OCI-LY1 (cell line): Measurements from ENCODE around the gene ULK4.

Experiments used
- H2AFZ ChIP-seq: fragments of 200-600 bp; sonication (generic), shearing (Covaris generic); 2 replicates; pipeline ENCODE4 v1.6.0; 2014; ENCODE audit warnings: antibody characterized with exemption, mild to moderate bottlenecking, low read length
- H3F3A ChIP-seq: fragments of 200-600 bp; sonication (generic), shearing (Covaris generic); 2 replicates; pipeline ENCODE4 v1.6.0; 2014; ENCODE audit warnings: mild to moderate bottlenecking, antibody characterized with exemption, low read length, moderate library complexity; ENCODE audit not compliant: insufficient read depth
- H3K27ac ChIP-seq: fragments of 200-600 bp; sonication (generic); 2 replicates; pipeline ENCODE4 v1.5.1; 2014; ENCODE audit warnings: low read length, mixed run types, mild to moderate bottlenecking, low read depth; ENCODE audit not compliant: poor library complexity, severe bottlenecking
- H3K27me3 ChIP-seq: fragments of 200-600 bp; sonication (generic); 2 replicates; pipeline ENCODE4 v1.6.0; 2014; ENCODE audit warnings: antibody characterized with exemption, mild to moderate bottlenecking, low read length, moderate library complexity; ENCODE audit not compliant: insufficient read depth
- H3K36me3 ChIP-seq: fragments of 200-600 bp; sonication (generic); 2 replicates; pipeline ENCODE4 v1.6.1; 2014; ENCODE audit warnings: mild to moderate bottlenecking, antibody characterized with exemption, low read length, moderate library complexity, mixed read lengths; ENCODE audit not compliant: insufficient read depth
- H3K4me1 ChIP-seq: fragments of 200-600 bp; sonication (generic); 2 replicates; pipeline ENCODE4 v1.5.1; 2014; ENCODE audit warnings: mild to moderate bottlenecking, low read length, moderate library complexity; ENCODE audit not compliant: insufficient read depth, severe bottlenecking
- H3K4me2 ChIP-seq: fragments of 200-600 bp; sonication (generic), shearing (Covaris generic); 2 replicates; pipeline ENCODE4 v1.6.1; 2014; ENCODE audit warnings: low read length
- H3K4me3 ChIP-seq: fragments of 200-600 bp; sonication (generic); 2 replicates; pipeline ENCODE4 v1.5.1; 2014; ENCODE audit warnings: low read length, low read depth, mild to moderate bottlenecking, mixed read lengths; ENCODE audit not compliant: poor library complexity, severe bottlenecking
- H3K79me2 ChIP-seq: fragments of 200-600 bp; shearing (Covaris generic); 2 replicates; pipeline ENCODE4 v1.6.1; 2016; ENCODE audit warnings: mixed run types, low read length, mixed read lengths; ENCODE audit not compliant: insufficient read depth
- H3K9ac ChIP-seq: fragments of 200-600 bp; sonication (generic), shearing (Covaris generic); 2 replicates; pipeline ENCODE4 v1.6.1; 2014; ENCODE audit warnings: mild to moderate bottlenecking, low read length, mixed read lengths
- H3K9me2 ChIP-seq: fragments of 200-600 bp; sonication (generic), shearing (Covaris generic); 2 replicates; pipeline ENCODE4 v1.6.1; 2014; ENCODE audit warnings: low read depth, mild to moderate bottlenecking, low read length, mixed read lengths
- H3K9me3 ChIP-seq: fragments of 200-600 bp; shearing (Covaris generic); 2 replicates; pipeline ENCODE4 v1.6.1; 2014; ENCODE audit warnings: low read length, mixed read lengths
- H4K20me1 ChIP-seq: fragments of 200-600 bp; sonication (generic), shearing (Covaris generic); 2 replicates; pipeline ENCODE4 v1.6.0; 2016; ENCODE audit warnings: mild to moderate bottlenecking, low read length; ENCODE audit not compliant: insufficient read depth
- EZH2 ChIP-seq: fragments of 200-600 bp; sonication (generic), shearing (Covaris generic); IDR thresholded peaks from 2 replicates; pipeline ENCODE4 v1.8.0; 2017; ENCODE audit warnings: borderline replicate concordance, mixed run types, mild to moderate bottlenecking, antibody characterized with exemption, low read length, moderate library complexity, mixed read lengths
- TF ChIP-seq, protein P1 (sequence below): fragments of 200-600 bp; sonication (generic), shearing (Covaris generic); IDR thresholded peaks from 2 replicates; pipeline ENCODE4 v1.5.1; 2017; ENCODE audit warnings: mild to moderate bottlenecking, antibody characterized with exemption, low read length, moderate library complexity, mixed read lengths

ULK4 gene

DNA sequence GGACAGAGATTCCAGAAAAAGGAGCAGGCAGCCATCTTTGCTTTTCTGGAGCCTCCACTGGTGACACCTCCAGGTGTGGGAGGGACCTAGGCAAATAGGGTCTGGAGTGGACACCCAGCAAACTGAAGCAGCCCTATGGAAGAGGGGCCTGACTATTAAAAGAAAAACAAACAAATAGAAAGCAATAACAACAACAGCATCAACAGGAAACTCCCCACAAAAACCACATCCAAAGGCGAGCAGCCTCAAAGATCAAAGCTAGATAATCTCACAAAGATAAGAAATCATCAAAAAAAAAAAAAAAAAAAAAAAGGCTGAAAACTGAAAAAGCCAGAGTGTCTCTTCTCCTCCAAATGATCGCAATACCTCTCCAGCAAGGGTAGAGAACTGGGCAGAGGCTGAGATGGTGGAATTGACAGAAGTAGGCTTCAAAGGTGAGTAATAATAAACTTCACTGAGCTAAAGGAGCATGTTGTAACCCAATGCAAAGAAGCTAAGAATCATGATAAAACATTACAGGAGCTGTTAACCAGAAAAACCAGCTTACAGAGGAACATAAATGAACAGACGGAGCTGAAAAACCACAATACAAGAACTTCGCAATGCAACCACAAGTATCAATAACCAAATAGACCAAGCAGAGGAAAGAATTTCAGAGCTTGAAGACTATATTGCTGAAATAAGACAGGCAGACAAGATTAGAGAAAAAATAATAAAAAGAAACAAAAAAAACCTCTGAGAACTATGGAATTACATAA, 537.2 kb downstream of the ULK4 start:
- H3K4me3 ChIP-seq = no peak overlapping the region
- no peaks in the 10 kb centered on the region for H3K36me3 ChIP-seq
- no peaks in the 10 kb centered on the region for H3K27me3 ChIP-seq
- H2AFZ ChIP-seq = no peak overlapping the region
- no peaks in the 10 kb centered on the region for H4K20me1 ChIP-seq
- no peaks in the 10 kb centered on the region for H3K9me3 ChIP-seq
- H3K79me2 ChIP-seq = no peaks in the 10 kb centered on the region
- no peaks in the 10 kb centered on the region for H3F3A ChIP-seq
- H3K9me2 ChIP-seq = no peaks in the 10 kb centered on the region
- no peak for TF ChIP-seq EZH2
- TF ChIP-seq, protein P1, sequence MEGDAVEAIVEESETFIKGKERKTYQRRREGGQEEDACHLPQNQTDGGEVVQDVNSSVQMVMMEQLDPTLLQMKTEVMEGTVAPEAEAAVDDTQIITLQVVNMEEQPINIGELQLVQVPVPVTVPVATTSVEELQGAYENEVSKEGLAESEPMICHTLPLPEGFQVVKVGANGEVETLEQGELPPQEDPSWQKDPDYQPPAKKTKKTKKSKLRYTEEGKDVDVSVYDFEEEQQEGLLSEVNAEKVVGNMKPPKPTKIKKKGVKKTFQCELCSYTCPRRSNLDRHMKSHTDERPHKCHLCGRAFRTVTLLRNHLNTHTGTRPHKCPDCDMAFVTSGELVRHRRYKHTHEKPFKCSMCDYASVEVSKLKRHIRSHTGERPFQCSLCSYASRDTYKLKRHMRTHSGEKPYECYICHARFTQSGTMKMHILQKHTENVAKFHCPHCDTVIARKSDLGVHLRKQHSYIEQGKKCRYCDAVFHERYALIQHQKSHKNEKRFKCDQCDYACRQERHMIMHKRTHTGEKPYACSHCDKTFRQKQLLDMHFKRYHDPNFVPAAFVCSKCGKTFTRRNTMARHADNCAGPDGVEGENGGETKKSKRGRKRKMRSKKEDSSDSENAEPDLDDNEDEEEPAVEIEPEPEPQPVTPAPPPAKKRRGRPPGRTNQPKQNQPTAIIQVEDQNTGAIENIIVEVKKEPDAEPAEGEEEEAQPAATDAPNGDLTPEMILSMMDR = no peak
- no peak overlapping the region for H3K27ac ChIP-seq
- no peaks in the 10 kb centered on the region for H3K4me1 ChIP-seq
- H3K4me2 ChIP-seq = no peak overlapping the region
- H3K9ac ChIP-seq = no peak overlapping the region

DNA sequence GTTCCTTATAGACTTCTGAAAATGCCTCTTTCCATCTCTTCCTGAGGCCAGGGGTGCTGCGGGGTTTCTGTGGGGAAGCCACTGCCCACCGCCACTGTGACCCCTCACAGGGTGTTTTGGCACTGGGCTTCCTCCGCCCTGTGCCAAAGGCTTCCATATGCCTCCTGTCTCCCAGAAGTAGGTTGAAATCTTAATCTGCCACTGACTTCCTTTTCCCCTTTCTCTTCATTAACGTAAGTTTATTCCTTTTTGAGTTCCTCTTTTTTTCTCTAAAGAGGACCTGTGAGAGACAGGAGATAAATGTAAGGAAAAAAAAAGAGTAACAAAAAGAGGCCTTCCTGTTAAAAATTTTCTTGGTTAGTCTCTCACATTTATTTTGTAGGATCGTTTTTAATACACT, 542.1 kb downstream of the ULK4 start:
- Histone ChIP-seq H3K9me3 (no peaks in the 10 kb centered on the region), H3K9me2 (no peaks in the 10 kb centered on the region), H3K79me2 (no peaks in the 10 kb centered on the region), H3K4me1 (no peaks in the 10 kb centered on the region), H3K4me3 (no peak overlapping the region), H3K4me2 (no peak overlapping the region), H4K20me1 (no peaks in the 10 kb centered on the region), H3K27me3 (no peaks in the 10 kb centered on the region), H3K36me3 (no peaks in the 10 kb centered on the region), H2AFZ (no peak overlapping the region), H3K9ac (no peak overlapping the region), H3F3A (no peaks in the 10 kb centered on the region), H3K27ac (no peak overlapping the region)
- no peak for TF ChIP-seq EZH2
- TF ChIP-seq, protein P1 = no peak

DNA sequence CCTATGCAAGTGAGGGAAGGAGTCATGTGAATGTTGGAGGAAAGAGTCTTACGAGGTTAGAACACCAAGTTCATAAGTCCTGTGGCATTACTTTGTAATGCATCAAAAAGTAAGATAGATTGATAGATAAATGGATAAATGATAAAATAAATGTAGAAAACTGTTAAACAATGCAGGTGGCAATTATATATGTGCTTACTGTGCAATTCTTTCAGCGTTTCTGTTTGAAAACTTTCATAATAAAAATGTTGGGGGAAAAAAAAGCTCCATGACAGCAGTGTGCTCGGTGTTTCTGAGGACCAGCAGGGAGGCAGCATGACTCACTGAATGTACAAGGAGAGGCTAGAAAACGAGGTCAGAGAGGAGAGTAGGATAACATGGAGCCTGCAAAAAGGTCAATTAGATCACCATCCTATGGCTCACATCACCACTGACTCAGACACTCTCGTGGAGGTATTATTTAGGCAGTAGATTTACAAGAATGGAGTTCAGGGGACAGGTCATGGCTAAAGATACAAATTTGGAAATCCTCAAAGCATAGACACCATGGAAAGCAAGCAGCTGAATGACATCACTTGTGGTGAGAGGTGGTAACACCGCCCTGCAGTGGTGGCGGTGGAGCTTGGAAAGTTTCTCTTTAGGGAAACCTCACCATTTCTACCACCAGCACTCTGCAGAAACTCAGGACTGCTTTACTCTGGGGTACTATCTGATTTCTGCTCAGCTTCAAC, 542.8 kb downstream of the ULK4 start:
- no peaks in the 10 kb centered on the region for H3K9me3 ChIP-seq
- no peaks in the 10 kb centered on the region for H3K79me2 ChIP-seq
- no peak overlapping the region for H3K9ac ChIP-seq
- no peaks in the 10 kb centered on the region for H3K4me1 ChIP-seq
- H2AFZ ChIP-seq = no peak overlapping the region
- H3K4me2 ChIP-seq = no peak overlapping the region
- no peak overlapping the region for H3K4me3 ChIP-seq
- H3K36me3 ChIP-seq = no peaks in the 10 kb centered on the region
- no peak for TF ChIP-seq EZH2
- TF ChIP-seq, protein P1 = no peak
- H3K27ac ChIP-seq = no peak overlapping the region
- H4K20me1 ChIP-seq = no peaks in the 10 kb centered on the region
- H3F3A ChIP-seq = no peaks in the 10 kb centered on the region
- H3K9me2 ChIP-seq = no peaks in the 10 kb centered on the region
- no peaks in the 10 kb centered on the region for H3K27me3 ChIP-seq
